ENCODE data around the gene CPNE6.
A peak's percentile ranks its signal among the peaks of the same experiment; 100 is the strongest.

CPNE6 gene

GRCh38 chr14:24055971-24056799 is 15.2 kb upstream of the CPNE6 start:
- DNase-seq: no peak

- no peak for DNase-seq
Measured at GRCh38 chr14:24056800-24057184, 14.6 kb upstream of the CPNE6 start.

GRCh38 chr14:24057271-24057670 is 14.1 kb upstream of the CPNE6 start:
- DNase-seq: no peak

- DNase-seq: no peak
Measured at GRCh38 chr14:24057867-24058259, 13.5 kb upstream of the CPNE6 start.

- peak; percentile 80 for DNase-seq
Measured at GRCh38 chr14:24058260-24058950, 13.0 kb upstream of the CPNE6 start.

GRCh38 chr14:24058951-24059475 is 12.3 kb upstream of the CPNE6 start:
- DNase-seq: no peak

- DNase-seq: no peak
Measured at GRCh38 chr14:24059841-24060388, 11.4 kb upstream of the CPNE6 start.

- DNase-seq: no peak
Measured at GRCh38 chr14:24060443-24060842, 10.9 kb upstream of the CPNE6 start.

GRCh38 chr14:24060984-24061913 is 10.1 kb upstream of the CPNE6 start:
- no peak for DNase-seq

- DNase-seq: no peak
Measured at GRCh38 chr14:24062216-24062980, 9.0 kb upstream of the CPNE6 start.

GRCh38 chr14:24063263-24063836 is 8.0 kb upstream of the CPNE6 start:
- no peak for DNase-seq

- DNase-seq: peak; percentile 14
Measured at GRCh38 chr14:24064091-24064795, 7.1 kb upstream of the CPNE6 start.

GRCh38 chr14:24064856-24065255 is 6.5 kb upstream of the CPNE6 start:
- DNase-seq: no peak

GRCh38 chr14:24065408-24065807 is 6.0 kb upstream of the CPNE6 start:
- no peak for DNase-seq

- DNase-seq: no peak
Measured at GRCh38 chr14:24066496-24067132, 4.7 kb upstream of the CPNE6 start.

GRCh38 chr14:24067133-24068082 is 4.0 kb upstream of the CPNE6 start:
- DNase-seq: no peak

- no peak for DNase-seq
Measured at GRCh38 chr14:24068711-24069410, 2.5 kb upstream of the CPNE6 start.

- DNase-seq: no peak
Measured at GRCh38 chr14:24069411-24069735, 2.0 kb upstream of the CPNE6 start.
